WI38 (cell line): Measurements from ENCODE around the gene PNRC1.
"Not testable (repeated sequence)": the region's sequence is repeated elsewhere in the genome, so short reads cannot be mapped to it uniquely, and the experiment has no call there.

Experiments
- H3K4me3 ChIP-seq: 2 replicates; pipeline ENCODE4 v1.5.1; 2011; ENCODE audit warnings: low read depth, mild to moderate bottlenecking, control low read depth, low read length
- TF ChIP-seq, protein P1 (sequence below): IDR thresholded peaks from 2 replicates; pipeline ENCODE4 v1.5.1; 2012; ENCODE audit warnings: low read depth, mild to moderate bottlenecking, control low read depth, low read length

The PNRC1 gene

DNA sequence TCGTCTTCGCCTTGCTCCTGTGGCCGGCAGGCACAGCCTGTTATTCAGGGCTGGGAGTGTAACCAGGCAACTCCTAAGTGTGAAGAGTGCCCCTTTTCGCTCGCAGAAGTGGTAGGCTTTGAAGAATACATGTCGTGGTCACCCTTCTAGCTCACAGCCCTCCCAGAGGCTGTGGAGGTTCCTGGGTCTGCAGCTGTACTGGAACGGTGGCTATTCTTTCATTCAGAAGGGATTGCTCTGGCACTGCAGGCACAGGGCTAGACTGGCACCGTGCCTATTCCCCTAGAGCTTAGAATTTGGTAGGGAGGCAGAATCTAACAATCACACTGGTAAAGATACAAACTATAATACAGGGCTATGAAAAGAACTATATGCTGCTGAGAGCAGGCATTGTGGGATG, 38.4 kb downstream of the PNRC1 start:
- H3K4me3 ChIP-seq: no peak overlapping the region
- TF ChIP-seq, protein P1, sequence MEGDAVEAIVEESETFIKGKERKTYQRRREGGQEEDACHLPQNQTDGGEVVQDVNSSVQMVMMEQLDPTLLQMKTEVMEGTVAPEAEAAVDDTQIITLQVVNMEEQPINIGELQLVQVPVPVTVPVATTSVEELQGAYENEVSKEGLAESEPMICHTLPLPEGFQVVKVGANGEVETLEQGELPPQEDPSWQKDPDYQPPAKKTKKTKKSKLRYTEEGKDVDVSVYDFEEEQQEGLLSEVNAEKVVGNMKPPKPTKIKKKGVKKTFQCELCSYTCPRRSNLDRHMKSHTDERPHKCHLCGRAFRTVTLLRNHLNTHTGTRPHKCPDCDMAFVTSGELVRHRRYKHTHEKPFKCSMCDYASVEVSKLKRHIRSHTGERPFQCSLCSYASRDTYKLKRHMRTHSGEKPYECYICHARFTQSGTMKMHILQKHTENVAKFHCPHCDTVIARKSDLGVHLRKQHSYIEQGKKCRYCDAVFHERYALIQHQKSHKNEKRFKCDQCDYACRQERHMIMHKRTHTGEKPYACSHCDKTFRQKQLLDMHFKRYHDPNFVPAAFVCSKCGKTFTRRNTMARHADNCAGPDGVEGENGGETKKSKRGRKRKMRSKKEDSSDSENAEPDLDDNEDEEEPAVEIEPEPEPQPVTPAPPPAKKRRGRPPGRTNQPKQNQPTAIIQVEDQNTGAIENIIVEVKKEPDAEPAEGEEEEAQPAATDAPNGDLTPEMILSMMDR: no peak

DNA sequence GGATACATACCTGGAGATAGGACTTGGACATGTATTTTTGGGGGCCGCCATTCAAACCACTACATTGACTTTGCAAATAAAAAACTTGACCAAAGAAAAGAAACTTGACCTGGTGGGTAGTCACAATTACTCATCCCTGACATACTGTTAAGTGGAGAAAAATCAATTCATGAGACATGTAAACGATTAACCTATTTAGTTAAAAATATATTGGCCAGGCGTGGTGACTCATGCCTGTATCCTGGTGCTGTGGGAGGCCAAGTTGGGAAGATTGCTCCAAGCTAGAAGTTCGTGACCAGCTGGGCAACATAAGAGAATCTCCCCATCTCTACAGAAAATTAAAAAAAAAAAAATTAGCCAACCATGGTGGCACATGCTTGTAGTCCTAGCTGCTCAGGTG, 39.8 kb downstream of the PNRC1 start:
- no peak overlapping the region for H3K4me3 ChIP-seq
- TF ChIP-seq, protein P1: no peak

DNA sequence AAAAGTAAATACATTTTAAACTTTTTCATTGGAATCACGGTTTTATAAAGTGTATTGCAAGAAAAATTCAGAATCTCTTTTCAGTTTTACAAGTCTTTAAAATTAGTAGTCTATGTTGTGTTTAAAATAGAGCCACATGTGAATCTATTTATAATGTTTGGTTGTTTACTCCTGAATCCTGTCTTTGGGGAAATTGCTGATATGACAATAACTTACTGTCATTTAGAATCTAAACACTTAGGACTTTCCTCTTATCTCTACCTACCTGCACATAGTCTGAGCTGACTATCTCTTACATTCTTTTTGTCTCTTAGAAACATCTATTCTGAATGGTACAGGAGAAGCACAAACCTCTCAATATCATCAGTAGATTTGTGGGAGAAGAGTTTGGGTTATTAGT, 41.4 kb downstream of the PNRC1 start:
- no peak overlapping the region for H3K4me3 ChIP-seq
- TF ChIP-seq, protein P1: no peak

DNA sequence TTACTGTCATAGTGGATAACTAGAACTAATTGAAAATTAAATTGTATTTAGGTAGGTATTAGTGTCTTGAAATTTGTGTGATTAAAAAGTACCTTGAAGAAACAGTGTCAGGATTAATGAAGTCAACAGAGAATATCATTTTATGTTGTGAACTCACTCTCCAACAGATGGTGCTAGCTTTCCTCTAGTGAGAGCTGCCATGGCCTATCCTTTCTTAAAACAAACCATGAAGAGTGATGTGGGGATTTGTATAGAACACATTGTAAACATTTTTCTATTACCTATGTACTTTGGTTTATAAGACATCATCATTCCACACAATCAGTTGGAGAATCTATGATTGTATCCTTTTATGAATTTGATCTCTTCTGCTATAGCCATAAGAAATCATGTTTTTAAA, 42.1 kb downstream of the PNRC1 start:
- no peak overlapping the region for H3K4me3 ChIP-seq
- TF ChIP-seq, protein P1: 0 out of 2 replicates have a peak, but pooled peaks have one; percentile 31

DNA sequence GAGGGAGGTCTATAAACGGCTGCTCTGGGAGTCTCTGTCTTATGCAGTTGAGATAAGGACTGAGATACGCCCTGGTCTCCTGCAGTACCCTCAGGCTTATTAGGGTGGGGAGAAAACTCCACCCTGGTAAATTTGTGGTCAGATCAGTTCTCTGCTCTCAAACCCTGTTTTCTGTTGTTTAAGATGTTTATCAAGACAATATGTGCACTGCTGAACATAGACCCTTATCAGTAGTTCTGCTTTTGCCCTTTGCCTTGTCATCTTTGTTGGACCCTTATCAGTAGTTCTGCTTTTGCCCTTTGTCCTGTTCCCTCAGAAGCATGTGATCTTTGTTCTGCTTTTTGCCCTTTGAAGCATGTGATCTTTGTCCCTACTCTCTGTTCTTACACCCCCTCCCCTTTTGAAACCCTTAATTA, 47.7 kb downstream of the PNRC1 start:
- not testable (repeated sequence) for H3K4me3 ChIP-seq

DNA sequence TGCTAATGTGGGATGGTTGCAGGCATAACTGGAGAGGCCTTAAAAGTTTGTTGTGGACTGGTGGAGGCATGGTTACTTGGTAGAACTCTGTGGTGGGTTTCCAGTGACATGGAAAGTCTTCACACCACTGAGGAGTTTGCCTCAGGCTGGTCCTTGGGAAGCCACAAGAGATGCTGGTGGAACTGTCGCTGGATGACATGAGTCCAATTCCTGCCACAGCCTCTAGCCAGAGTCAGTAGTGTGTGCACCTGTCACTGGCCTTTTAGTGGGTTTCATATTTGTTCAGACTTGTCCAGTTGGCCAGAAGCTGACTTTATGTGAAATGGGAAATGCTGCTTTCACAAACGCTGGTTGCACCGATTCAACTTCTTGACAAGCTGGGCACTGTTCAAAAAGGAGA, 51.0 kb downstream of the PNRC1 start:
- H3K4me3 ChIP-seq: no peak overlapping the region
- TF ChIP-seq, protein P1: no peak

DNA sequence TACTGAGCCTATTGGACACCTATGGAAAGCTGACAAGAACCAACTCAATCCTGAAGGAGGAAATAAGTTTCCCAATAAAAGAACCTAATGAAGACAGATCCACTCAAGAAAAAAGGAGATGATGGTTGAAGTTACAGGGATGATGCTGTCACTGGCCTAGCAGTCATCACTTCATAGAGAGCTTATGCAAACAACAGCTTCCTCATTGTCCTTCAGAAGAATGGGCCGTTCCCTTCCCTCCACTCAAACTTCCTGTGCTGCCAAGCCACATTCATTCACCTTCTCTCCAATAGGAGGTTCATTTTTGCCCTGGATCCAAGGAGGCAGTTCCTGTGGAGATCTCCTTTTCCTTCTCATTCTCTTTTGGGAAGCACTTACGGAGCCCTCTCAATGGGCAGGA, 51.5 kb downstream of the PNRC1 start:
- H3K4me3 ChIP-seq: no peak overlapping the region
- TF ChIP-seq, protein P1: no peak

DNA sequence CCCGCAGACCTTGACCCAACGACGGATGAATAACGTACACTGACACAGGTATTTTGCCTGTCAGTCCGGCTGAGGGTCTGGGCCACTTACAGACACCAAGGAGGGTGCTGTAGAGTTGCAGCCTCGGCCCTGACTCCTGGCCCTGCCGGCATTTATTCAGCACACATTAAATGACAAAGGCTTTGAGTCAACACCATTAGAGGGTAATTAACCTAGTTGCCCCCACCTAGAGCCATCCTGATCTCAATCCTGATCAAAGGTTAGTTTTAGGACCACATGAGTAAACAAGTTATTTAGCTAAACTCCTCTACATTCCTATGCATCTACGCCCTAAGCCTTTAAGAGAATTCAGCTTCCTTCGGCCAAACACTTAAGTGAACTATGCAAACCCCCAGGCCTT, 53.4 kb downstream of the PNRC1 start:
- H3K4me3 ChIP-seq: no peak overlapping the region
- TF ChIP-seq, protein P1: no peak
